AG10803 (cell line): Measurements from ENCODE around the gene OCIAD2.
A peak's percentile ranks its signal among the peaks of the same experiment; 100 is the strongest.

Source experiments
- DNase-seq: peaks from one replicate; pipeline ENCODE4 v3.0.0; 2010; ENCODE audit warnings: low read depth
- H3K4me3 ChIP-seq: 2 replicates; pipeline ENCODE4 v1.5.1; 2011; ENCODE audit warnings: mild to moderate bottlenecking, low read length, control low read depth
- CTCF ChIP-seq: conservative IDR thresholded peaks from 2 replicates; pipeline ENCODE4 v1.5.1; 2011; ENCODE audit warnings: mild to moderate bottlenecking, low read length, control low read depth, inconsistent platforms

The OCIAD2 gene

GRCh38 chr4:48906206-48907173, at the start of gene OCIAD2:
TSS of gene OCIAD2 (minus strand) at chr4:48906774. CDS start at chr4:48904549, 2,225 bp downstream.
- peak; percentile 31 for DNase-seq
- no peak for TF ChIP-seq CTCF
- H3K4me3 ChIP-seq, result peak within 1 kb of the TSS; percentile 62

- DNase-seq, result no peak
These were observed 47.7 kb upstream of the OCIAD2 start for GRCh38 chr4:48954314-48954713.

GRCh38 chr4:48949518-48950219, 43.1 kb upstream of the OCIAD2 start:
- peak; percentile 89 for DNase-seq
- TF ChIP-seq CTCF, result no peak
- H3K4me3 ChIP-seq, result no peak overlapping the region

More at GRCh38 chr4:48954314-48954713, 47.7 kb upstream of the OCIAD2 start:
- no peak overlapping the region for H3K4me3 ChIP-seq
- no peak for TF ChIP-seq CTCF

- H3K4me3 ChIP-seq, result no peak overlapping the region
- no peak for DNase-seq
- TF ChIP-seq CTCF, result no peak
These were observed 42.5 kb upstream of the OCIAD2 start for GRCh38 chr4:48949086-48949485.

GRCh38 chr4:48947731-48948130, 41.2 kb upstream of the OCIAD2 start:
- DNase-seq, result no peak
- no peak for TF ChIP-seq CTCF
- H3K4me3 ChIP-seq, result no peak overlapping the region

- TF ChIP-seq CTCF, result no peak
- DNase-seq, result no peak
- H3K4me3 ChIP-seq, result no peak overlapping the region
These were observed 39.4 kb upstream of the OCIAD2 start for GRCh38 chr4:48945981-48946380.

GRCh38 chr4:48944756-48945241, 38.2 kb upstream of the OCIAD2 start:
- TF ChIP-seq CTCF, result peak; percentile 31
- no peak for DNase-seq
- H3K4me3 ChIP-seq, result no peak overlapping the region
